AG04450 (cell line): ENCODE data around the gene SCG3. TPM values are rescaled to one million over a fixed set of nuclear protein-coding genes. Genes with fewer than 3 reads are reported as not detected.
A peak's percentile ranks its signal among the peaks of the same experiment; 100 is the strongest.

Experiments used
- CTCF ChIA-PET: fragments of 300-600, 350-600 bp; formaldehyde crosslinking; extraction: SDS; loops from one replicate; lab custom pipeline; 2022; ENCODE audit warnings: antibody characterized with exemption, inconsistent platforms; lab: Charles Lee
- POLR2A ChIA-PET: fragments of 350-600 bp; formaldehyde crosslinking; extraction: SDS; loops from one replicate; lab custom pipeline; 2021; ENCODE audit warnings: antibody characterized with exemption, inconsistent platforms; lab: Yijun Ruan, JAX
- DNase-seq: peaks from one replicate; pipeline ENCODE4 v3.0.0-alpha.2; 2011; ENCODE audit warnings: low read depth, low spot score
- H3K27ac ChIP-seq: one replicate; pipeline ENCODE4 v1.5.1; 2012; ENCODE audit warnings: low read depth, low read length, control low read depth
- H3K27me3 ChIP-seq: one replicate; pipeline ENCODE4 v1.6.0; 2012; ENCODE audit warnings: low read length; ENCODE audit not compliant: control insufficient read depth, insufficient read depth
- H3K4me3 ChIP-seq: 2 replicates; pipeline ENCODE4 v1.5.1; 2011; ENCODE audit warnings: mild to moderate bottlenecking, low read depth, low read length, control low read depth
- H3K9me3 ChIP-seq: 2 replicates; pipeline ENCODE4 v1.5.1; 2012; ENCODE audit warnings: low read length; ENCODE audit not compliant: control insufficient read depth, insufficient read depth
- polyA plus RNA-seq: library from polyadenylated mRNA; depleted of rRNA; stranded (reverse); fragments of >200 nt; gene quantifications from 2 replicates; pipeline ENCODE4 v1.2.3, GENCODE V29; 2011
- TF ChIP-seq, protein P1 (sequence below): IDR thresholded peaks from 2 replicates; pipeline ENCODE4 v1.5.1; 2011; ENCODE audit warnings: low read depth, low read length, control low read depth, inconsistent platforms

The SCG3 gene
- polyA plus RNA-seq, 1 experiment = not detected

DNA sequence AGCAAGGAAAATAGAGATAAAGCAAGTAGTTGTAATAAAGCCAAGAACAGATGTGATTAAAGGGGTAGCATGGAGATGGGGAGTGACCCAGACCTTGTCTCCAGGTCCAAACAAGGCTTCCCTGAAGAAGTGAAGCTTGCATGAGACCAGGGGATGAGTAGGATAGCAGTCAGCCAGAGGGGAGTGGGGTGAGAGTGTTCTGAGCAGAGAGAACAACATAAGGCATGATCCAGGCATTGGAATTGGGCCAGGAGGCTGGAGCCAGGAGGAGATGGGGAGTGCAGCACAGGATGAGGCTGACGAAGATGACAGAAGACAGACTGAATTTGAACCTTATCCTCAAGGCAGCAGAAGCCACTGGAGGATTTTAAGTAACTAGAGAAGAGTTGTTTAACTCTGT, 77.3 kb downstream of the SCG3 start:
- no peak for DNase-seq
- Histone ChIP-seq H3K9me3 (no peaks in the 10 kb centered on the region), H3K4me3 (no peak overlapping the region), H3K27me3 (no peaks in the 10 kb centered on the region), H3K27ac (no peak overlapping the region)
- CTCF ChIA-PET = interaction anchor here (2.3 to 2.8 kb wide), 2 partner anchors 18 to 109 kb away, joined by 22 to 28 read pairs; no protein-coding TSS in a partner anchor
- TF ChIP-seq, protein P1, sequence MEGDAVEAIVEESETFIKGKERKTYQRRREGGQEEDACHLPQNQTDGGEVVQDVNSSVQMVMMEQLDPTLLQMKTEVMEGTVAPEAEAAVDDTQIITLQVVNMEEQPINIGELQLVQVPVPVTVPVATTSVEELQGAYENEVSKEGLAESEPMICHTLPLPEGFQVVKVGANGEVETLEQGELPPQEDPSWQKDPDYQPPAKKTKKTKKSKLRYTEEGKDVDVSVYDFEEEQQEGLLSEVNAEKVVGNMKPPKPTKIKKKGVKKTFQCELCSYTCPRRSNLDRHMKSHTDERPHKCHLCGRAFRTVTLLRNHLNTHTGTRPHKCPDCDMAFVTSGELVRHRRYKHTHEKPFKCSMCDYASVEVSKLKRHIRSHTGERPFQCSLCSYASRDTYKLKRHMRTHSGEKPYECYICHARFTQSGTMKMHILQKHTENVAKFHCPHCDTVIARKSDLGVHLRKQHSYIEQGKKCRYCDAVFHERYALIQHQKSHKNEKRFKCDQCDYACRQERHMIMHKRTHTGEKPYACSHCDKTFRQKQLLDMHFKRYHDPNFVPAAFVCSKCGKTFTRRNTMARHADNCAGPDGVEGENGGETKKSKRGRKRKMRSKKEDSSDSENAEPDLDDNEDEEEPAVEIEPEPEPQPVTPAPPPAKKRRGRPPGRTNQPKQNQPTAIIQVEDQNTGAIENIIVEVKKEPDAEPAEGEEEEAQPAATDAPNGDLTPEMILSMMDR = no peak
- POLR2A ChIA-PET = no interaction called here

DNA sequence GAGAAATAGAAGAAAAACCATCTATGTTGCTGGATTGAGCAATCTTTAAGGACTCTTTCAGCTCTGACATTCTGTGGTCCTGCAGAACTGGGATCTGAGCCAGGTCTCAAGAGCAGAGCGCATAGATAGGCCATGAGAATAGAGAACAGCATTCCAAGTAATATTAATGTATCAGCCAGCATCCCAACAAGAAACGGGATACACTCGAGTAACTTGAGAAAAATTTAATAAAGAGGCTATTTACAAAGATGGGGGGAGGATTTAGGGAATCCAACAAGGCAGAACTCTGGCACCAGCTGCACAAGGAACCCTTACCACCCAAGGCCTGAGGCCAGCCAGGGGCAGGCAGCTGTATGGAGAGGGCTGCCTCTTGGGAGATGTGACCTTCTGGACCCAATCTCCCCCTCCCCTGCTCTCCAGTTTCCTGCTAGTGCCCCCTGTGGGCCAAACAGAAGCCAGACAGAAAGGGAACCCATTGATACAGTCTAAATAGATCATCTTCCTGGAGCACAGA, 78.3 kb downstream of the SCG3 start:
- DNase-seq = peak; percentile 81
- H3K27ac ChIP-seq = peak overlapping the region; percentile 34
- H3K4me3 ChIP-seq = no peak overlapping the region
- H3K9me3 ChIP-seq = no peaks in the 10 kb centered on the region
- CTCF ChIA-PET = interaction anchor here (5.6 kb wide), 1 partner anchor 17 kb away, joined by 41 read pairs; no protein-coding TSS in a partner anchor
- TF ChIP-seq, protein P1 = peak; percentile 40
- POLR2A ChIA-PET = no interaction called here
- peaks cover 4% of the 10 kb centered on the region for H3K27me3 ChIP-seq

DNA sequence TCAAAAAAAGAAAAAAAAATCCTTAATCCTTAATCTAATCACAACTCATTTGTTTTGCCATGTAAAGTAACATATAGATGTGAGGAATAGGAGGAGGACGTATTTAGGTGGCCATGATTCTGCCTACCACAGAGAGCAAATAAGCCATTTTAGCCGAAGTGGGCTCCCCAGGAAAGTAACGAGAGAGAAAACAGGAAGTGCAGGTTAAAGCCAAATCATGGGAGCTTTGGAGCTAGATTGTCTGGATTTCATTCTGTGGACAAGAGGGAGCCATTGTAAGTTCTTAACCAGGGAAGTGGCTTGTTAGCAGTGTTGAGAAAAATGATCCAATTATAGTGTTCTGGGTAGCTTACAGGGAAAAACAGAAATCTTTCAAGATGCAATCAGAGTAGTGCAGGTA, 79.5 kb downstream of the SCG3 start:
- TF ChIP-seq, protein P1 = no peak
- DNase-seq = no peak
- Histone ChIP-seq H3K27me3 (peaks cover 5% of the 10 kb centered on the region), H3K4me3 (no peak overlapping the region), H3K27ac (no peak overlapping the region), H3K9me3 (no peaks in the 10 kb centered on the region)
- ChIA-PET CTCF (interaction anchor here (0.9 to 5.6 kb wide), 2 partner anchors 14 to 16 kb away, joined by 3 to 41 read pairs; no protein-coding TSS in a partner anchor), POLR2A (no interaction called here)

DNA sequence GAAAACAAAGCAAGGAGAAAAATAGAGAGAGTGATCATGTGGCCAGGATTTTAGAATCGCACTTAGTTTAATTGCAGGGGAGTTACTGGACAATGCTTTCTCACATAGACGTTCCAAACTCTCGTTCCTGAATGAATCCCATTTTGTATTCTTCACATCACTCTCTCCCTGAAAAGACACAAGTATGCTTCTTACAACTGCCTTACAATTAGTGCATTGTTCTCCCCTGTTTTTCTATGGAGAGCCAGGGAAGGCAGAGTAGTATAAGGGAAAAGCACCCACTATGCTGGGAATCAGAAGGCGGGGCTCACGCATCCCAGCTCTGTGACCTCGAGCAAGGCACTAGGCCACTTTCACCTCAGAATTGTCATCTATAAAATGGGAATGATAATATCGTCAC, 84.4 kb downstream of the SCG3 start:
- ChIA-PET POLR2A (no interaction called here), CTCF (interaction anchor here (2.2 kb wide), 1 partner anchor 11 kb away, joined by 9 read pairs; no protein-coding TSS in a partner anchor)
- H3K27ac ChIP-seq = no peak overlapping the region
- TF ChIP-seq, protein P1 = no peak
- H3K4me3 ChIP-seq = no peak overlapping the region
- DNase-seq = no peak
- H3K27me3 ChIP-seq = peaks cover 5% of the 10 kb centered on the region
- H3K9me3 ChIP-seq = no peaks in the 10 kb centered on the region

DNA sequence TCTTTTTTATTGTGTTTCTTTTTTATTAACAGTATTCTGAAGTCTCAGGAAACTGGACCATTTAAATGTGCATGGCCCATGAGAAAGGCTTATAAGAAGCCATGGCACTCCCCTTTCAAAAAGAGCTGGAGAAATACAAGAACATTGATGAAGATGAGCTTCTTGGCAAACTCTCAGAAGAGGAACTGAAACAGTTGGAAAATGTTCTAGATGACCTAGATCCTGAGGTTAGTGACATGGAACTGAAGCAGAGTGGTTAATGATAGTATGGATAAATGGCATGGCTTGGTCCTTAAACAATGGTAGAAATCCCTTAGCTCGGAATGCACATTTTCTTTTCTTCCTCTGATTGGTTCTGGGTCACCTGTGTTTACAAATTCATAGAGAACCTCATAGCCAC, 85.0 kb downstream of the SCG3 start:
- no peak overlapping the region for H3K4me3 ChIP-seq
- CTCF ChIA-PET = interaction anchor here (0.7 to 2.2 kb wide), 3 partner anchors 10 to 116 kb away, joined by 4 to 16 read pairs (median 9); no protein-coding TSS in a partner anchor
- no peak for DNase-seq
- no peak overlapping the region for H3K27ac ChIP-seq
- POLR2A ChIA-PET = no interaction called here
- no peaks in the 10 kb centered on the region for H3K9me3 ChIP-seq
- TF ChIP-seq, protein P1 = no peak
- peaks cover 5% of the 10 kb centered on the region for H3K27me3 ChIP-seq
